ENCODE results near the gene RBM10.
A peak's percentile ranks its signal among the peaks of the same experiment; 100 is the strongest.

Gene RBM10

DNA sequence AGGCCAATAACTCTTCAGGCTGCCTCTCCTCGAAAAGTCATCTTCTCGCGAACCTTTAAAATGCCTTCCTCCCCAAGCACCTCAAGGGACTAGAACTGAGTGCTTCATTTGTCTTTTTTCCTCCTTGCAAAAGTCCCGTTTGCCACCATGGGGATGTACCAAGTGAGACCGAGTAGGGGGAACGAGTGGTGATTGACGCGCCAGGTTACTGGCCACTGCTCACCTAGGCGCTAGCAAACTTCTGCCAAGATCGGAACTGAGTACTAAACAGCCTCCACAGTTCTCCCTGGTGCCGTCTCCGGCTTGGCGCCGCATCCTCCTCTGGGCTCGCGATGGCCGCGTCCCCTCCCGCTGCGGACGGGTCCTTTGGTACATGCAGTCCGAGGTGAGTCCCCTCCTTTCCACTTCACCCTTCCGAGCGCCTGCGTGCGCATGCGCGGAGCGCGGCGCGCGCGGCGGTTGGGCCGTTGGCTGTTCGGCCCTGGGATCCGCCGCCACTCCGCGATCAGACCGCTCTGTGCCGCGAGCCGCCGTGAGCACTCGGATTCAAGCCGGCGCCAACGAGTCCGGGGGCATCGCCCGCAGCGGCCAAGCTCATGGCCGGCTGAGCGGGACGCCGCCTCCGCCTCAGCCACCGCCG is 73.4 kb downstream of the RBM10 start, which contains the start of gene CDK16:
Gene CDK16, plus strand, starts transcription at position 402 of the 640 bp plus-strand sequence. CDS start 4,877 bp downstream, outside the sequence.
- peak; percentile 78 for DNase-seq (ENCODE audit: low read depth)

DNA sequence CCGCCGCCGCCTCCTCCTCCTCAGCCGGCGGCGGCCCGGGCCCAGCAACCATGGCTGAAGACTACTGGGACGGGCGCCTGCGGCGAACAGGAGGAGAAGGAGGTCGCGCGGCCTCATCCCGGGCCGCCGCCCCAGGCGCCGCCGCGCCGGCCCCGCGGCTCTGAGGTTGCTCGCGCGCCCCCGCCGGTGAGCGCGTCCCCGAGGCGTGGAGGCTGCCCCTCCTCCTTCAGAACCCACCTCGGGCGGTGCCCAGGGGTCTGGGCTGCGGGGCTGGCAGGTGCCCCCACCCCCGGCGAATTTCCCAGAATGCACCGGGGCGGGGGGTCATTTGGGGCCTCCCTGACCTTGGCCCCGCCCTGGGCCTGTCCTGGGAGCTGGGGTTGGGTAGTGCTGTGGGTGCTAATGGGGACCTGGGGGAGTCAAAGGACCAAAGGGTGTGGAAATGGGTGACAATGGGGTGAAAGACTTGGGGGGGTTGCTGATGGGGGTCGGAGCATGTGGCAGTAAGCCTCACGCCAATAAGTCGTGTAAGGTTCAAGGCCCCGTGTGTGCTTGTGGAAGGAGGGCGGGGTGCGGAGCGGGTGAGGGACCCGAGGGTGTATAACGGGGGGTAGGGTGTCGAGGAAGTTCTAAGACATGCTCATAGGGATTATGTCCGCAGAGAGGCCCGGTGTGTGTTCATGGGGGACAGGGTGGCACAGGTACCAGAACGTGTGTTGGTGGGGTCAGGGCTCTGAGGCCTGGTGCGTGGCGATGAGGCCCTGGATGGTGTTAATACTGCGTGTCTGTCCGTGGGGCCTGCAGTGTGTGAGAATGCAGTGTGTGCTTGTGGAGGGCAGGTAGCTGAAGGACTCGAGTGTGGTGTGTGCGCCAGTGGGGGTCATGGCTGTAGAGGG is 74.1 kb downstream of the RBM10 start:
- peak; percentile 4 for DNase-seq (ENCODE audit: low read depth)

DNA sequence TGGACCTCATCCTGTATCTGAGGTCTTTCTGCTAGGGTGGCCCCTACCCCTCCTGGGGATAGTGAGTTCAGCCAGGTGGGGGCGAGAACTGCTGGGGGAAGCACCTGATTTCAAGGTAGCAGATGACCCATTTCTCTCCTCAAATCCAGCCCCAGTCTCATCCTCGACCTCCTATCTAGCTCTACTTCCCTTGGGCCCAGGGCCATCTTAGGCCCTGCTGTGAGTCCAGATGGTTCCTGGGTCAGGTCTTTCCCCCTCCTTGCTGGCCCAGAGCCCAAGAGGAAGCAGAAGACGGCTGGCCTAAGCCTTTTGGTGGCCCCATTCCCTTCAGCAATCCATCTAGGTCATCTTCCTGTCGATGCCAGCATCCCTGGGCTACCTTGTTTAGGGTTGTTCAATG is 76.7 kb downstream of the RBM10 start:
- DNase-seq (ENCODE audit: low read depth), result no peak

DNA sequence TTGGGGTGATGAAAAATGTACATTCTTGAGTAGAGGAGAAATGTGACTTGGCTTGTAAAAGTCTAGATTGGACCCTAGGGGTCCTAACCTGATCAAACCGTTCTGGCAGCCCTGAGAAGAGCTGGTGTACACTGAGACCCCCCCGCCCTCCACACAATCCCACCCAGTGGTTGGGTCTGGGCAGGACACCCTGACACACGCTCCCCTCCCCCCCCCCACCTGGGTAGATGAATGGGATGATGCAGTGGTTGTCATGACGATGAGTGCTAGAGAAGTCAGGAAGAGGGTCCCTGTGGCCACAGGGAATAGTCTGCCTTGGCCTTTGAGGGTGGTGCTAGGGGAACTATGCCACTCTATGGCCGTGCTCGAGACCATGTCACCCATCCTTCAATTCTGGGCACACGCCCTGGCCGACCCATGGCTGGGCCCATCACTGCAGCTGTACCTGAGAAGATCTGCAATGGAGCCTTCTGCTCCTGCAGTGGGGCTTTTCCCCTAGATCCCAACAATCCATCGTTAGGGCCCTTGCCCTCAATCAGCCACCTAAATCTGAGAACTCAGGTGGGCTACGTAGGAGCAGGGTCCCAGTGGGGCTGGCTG is 77.8 kb downstream of the RBM10 start:
- no peak for DNase-seq (ENCODE audit: low read depth)

DNA sequence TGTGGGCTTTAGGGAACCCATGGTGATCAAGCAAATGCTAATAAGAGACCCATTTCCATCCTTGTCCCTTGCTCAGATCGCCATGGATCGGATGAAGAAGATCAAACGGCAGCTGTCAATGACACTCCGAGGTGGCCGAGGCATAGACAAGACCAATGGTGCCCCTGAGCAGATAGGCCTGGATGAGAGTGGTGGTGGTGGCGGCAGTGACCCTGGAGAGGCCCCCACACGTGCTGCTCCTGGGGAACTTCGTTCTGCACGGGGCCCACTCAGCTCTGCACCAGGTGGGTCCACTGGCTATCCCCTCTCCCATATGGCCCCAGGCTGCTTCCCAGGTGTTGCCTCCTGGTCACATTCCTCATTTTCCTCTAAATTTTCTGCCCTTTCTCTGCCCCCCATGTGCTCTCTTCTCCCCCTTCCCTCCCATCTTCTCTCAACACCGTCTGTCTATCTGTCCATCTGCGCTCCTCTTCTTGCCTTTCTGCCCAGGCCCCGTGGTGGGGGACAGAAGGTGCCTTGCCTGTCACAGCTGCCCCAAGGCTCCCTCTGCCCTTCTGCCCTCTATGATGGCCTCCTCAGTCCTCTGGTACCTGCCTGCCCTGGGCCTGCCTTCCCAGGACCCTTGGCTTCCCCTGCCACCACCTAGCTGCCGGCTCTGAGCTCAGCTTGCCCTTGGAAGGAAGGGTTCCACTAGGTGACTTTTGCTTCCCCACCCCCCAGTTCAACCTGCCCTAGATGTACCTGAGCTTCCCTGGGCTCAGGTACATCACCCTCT is 78.6 kb downstream of the RBM10 start:
- no peak for DNase-seq (ENCODE audit: low read depth)

DNA sequence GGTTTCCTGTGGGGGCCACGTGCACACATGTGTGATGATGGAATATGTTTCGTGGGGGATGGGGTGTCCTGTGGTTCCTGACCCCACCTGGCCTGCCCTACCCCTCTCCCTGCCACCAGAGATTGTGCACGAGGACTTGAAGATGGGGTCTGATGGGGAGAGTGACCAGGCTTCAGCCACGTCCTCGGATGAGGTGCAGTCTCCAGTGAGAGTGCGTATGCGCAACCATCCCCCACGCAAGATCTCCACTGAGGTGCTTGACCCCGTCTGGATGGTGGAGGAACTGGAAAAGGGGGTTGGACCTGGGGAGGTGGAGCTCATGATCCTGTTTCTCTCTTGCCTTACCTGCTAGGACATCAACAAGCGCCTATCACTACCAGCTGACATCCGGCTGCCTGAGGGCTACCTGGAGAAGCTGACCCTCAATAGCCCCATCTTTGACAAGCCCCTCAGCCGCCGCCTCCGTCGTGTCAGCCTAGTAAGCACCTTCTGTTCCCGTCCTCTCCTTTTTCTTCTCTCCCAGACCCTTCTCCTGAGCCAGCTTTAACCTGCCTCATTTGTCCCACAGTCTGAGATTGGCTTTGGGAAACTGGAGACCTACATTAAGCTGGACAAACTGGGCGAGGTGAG is 79.4 kb downstream of the RBM10 start:
- DNase-seq (ENCODE audit: low read depth), result no peak

DNA sequence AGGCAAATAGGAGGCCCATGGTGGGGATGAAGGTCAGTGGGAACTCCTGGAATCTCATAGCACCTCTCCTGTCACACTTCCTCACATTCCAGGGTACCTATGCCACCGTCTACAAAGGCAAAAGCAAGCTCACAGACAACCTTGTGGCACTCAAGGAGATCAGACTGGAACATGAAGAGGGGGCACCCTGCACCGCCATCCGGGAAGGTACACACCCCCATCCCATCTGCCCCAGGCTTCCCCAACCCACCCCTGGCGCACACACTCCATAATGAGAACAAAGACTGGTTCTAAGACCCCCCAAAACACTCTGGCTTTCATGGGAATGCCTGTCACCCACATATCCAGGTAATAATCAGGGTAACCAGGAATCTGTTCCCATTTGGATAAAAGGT is 79.9 kb downstream of the RBM10 start:
- no peak for DNase-seq (ENCODE audit: low read depth)

DNA sequence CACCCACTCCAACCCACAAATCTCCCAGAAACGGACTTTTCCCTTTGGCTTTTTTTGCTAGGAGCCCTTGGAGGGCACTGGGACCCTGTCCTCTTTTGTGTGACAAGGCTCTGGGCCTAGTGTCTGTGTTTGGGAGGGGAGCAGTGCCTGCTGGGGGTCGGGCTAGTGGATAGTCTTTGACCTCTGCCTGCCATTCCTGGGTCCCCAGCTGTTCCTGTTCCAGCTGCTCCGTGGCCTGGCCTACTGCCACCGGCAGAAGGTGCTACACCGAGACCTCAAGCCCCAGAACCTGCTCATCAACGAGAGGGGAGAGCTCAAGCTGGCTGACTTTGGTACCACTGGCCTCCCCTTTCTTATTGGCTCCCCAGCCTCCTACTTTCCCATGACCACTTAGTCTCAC is 81.0 kb downstream of the RBM10 start:
- DNase-seq (ENCODE audit: low read depth), result no peak

DNA sequence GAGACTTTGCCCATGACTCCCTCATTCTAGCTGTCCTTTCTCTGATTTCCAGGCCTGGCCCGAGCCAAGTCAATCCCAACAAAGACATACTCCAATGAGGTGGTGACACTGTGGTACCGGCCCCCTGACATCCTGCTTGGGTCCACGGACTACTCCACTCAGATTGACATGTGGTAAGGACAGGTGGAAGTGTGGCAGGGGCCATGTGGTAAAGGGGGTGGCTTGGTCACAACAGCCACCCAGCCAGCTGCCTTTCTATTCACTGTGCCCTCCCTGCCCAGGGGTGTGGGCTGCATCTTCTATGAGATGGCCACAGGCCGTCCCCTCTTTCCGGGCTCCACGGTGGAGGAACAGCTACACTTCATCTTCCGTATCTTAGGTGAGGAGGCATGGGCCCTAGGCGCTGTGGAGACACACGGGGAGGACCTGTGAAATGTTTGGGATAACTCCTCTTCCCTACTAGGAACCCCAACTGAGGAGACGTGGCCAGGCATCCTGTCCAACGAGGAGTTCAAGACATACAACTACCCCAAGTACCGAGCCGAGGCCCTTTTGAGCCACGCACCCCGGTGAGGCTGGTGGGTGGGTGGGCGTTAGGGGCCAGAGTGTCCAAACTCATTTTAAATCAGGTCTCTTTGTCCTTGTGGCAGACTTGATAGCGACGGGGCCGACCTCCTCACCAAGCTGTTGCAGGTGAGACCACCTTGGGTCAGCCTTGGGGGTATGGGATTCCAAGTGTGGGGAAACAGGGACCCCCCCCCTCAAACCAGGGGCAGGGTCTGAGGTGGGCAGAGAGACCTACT is 81.7 kb downstream of the RBM10 start:
- no peak for DNase-seq (ENCODE audit: low read depth)

DNA sequence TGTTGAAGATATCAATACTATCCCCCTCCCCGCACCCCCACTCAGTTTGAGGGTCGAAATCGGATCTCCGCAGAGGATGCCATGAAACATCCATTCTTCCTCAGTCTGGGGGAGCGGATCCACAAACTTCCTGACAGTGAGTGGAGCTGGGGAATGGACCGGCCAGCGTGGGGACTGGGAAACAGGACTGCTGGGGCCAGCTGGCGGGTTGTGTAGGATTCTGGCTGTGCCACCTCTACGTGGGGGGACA is 82.2 kb downstream of the RBM10 start:
- DNase-seq (ENCODE audit: low read depth), result no peak

DNA sequence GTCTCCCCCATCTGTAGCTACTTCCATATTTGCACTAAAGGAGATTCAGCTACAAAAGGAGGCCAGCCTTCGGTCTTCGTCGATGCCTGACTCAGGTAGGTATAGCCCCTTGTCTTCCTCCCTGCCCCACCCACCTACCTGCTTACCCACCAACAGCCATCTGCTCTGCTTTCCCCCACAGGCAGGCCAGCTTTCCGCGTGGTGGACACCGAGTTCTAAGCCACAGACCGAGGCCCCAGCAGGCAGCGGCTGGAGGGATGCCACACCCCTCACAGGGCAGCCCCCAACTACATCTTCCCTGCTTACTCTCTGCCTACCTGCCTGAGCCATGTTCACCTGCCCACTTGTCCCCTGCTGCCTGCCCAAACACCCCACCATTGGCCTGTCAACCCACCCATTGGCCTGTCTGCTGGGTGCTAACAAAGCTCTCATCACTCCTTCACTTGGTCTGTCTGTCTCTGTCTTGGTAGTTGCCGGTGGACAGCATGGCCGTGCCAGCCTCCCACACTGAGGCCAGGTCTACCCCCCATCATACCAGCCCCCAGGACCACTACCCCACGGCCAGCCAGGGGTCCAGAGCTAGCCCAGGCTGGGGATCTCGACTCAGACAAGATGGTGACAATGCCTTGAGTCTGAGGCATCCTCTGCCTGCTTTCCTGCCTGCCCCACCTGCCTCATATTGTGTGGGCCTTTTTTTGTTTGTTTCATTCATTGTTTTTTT is 83.7 kb downstream of the RBM10 start:
- DNase-seq (ENCODE audit: low read depth), result no peak

DNA sequence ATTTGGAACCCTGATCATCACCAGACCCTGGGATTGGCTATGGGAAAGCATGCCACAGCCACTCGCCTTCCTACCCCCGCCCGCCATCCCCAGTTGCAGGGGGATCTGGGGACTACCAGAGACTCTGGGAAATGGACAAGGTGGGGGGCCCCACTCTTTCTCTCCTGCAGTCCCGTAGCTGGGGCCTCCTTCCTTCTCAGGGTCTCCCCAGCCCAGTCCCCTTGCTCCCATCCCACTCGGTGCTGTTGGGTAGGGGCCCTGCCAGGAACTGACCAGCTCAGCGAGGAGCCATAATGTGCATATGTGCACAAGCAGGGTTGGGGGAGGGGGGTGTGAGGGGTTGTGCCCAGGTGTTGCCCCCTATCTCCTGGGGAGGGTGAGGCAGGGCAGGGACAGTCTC is 84.4 kb downstream of the RBM10 start:
- no peak for DNase-seq (ENCODE audit: low read depth)

DNA sequence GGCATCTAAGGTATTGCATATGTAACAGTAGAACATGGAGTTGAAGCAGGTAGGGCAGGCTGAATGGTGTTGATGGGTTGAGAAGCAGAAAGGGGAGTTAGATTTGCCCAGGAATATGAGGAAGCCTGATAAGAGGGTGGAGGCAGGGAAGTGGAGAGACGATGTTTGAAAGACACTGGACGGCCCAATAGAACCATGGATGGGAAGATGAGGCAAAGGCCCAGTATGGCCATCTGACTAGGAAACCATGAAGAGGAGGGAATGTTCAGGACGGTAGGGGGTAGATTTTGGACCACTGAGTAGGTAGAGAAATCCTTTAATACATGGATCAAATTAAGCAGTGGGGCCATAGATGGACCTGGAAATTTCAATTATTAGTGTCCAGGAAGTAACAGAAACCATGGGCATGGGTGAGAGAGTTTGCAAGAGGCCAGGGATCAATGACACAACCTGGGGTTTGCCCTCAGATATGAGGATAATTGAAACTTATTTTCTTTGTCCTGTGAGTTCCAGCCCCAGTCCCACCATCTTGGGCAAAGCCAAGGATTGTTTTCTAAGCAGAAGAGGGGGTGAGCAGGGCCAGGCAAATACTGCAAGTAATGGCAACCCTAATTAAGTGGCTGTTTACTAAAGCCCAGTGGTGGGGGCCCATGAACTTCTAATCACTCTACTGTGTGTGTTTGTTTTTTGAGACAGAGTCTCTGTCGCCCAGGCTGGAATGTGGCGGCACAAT is 85.3 kb downstream of the RBM10 start:
- DNase-seq (ENCODE audit: low read depth), result no peak

DNA sequence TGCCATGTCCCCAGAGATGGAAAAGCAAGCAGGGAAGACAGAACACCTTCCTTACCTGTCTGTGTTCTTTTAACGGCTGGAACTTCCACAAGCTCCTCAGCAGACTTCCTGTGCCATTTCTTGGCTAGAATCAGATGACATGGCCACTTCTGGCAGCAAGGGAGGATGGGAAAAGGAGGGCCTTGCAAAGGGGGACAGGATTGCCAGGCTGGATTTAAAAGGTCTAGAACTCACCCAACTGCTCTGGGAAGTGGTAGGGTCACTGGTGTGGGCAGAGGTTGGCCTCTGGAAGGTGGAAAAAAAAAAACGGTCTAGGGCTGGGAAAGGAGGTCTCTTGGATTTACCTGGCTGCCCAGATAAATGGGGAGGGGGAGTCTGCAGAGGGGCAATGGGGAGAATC is 86.1 kb downstream of the RBM10 start:
- DNase-seq (ENCODE audit: low read depth), result no peak

DNA sequence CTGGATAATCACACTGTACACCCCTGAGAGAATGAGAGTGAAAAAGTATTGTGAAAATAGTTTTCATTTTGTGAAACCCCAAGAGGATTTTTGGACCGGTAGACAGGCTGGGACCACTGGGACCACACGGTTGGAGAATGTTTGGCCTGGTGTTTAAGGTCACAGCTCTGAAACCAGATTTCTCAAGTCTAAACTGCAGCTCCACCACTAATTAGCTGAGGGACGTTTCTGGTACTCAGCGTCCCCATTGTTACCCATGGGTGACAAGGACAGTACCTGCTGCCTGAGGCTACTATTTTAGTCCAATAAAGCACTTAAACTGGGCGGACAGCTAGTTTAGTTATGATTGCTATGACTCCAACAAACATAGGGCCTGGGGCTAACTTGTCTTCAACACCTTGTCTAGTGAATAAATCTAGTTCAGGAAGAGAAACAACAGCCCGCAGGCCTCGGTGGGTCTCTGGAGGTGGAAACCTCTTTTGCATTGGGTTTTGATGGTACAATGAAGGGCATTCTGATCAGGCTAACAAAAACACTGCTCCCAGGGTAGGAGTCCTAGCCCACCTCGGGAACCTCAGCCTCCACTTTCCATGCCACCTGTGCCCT is 87.3 kb downstream of the RBM10 start:
- no peak for DNase-seq (ENCODE audit: low read depth)

DNA sequence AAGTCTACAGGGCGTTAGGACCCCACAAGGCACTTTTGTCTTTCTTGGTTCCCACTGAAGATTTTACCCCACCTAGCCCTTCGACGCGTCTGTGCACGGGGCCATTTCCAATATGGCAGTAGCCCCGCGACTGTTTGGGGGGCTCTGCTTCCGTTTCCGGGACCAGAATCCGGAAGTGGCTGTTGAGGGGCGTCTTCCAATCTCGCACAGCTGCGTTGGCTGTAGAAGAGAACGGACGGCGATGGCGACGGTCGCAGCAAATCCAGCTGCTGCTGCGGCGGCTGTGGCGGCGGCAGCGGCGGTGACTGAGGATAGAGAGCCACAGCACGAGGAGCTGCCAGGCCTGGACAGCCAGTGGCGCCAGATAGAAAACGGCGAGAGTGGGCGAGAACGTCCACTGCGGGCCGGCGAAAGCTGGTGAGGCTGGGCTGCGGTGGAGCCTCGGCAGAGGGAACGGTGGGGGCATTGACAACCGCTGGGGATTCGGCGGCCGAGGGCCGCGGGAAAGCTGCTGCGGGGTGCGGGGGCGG is 87.8 kb downstream of the RBM10 start, which contains the start of gene USP11:
Gene USP11, plus strand, starts transcription at position 207 of the 530 bp plus-strand sequence. Its CDS starts 35 bp downstream, at position 242.
- DNase-seq (ENCODE audit: low read depth), result peak; percentile 29

DNA sequence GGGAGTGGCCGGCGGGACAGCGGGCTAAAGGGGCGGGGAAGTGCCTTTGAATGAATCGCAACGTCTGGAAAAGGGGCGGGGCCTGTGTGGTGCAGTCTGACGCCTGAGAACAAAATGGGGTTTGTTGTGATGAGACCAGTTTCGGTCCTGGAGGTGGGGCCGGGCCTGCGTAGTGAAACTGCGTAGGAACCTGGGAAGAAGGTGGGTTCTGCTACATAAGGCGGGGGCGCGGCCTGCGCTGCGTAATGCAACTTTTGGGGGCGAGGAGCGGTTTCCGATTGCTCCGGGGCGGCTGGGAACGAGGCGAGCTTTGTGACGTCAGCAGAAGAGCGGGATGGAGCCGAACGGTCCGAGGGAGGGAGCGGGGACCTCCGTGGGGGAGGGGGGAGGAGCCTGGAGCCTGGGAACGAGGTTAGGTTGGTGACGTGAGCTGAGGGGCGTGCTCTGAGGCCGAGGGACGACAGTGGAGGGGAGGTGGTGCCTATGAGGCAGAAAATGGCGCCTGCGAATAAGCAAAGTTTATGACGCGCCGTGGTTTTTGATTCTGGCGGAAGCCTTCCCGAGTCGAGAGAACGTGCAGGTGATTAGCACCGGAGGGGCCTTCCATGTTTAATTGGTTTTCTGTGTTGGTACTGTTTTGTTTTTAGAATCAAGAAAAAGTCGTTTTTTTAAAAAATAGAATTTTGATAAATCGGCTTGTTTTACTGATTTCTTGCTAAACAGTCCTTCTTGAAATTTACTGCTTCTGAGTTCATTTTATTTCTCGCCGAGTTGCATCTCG is 88.5 kb downstream of the RBM10 start:
- DNase-seq (ENCODE audit: low read depth), result peak; percentile 98

DNA sequence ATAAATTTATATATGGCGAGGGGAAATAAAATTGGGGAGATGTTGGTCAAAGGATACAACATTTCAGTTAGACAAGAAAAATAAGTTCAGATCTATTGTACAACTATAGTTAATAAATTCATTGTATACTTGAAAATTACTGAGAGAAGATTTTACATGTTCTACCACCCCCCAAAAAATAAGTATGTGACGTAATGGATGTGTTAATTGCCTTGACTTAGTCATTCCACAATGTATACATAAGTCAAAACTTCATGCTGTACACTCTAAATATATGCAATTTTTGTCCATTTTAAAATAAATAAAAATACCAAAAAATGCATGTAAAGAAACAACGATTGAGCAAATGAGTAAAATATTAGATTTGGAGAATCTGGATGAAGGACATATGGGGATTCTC is 89.6 kb downstream of the RBM10 start:
- no peak for DNase-seq (ENCODE audit: low read depth)
